Chondrocyte (in vitro differentiated cells): ENCODE results near the gene ECM2. TPM values are rescaled to one million over a fixed set of nuclear protein-coding genes. Genes with fewer than 3 reads are reported as not detected.
A peak's percentile ranks its signal among the peaks of the same experiment; 100 is the strongest.

Experiments
- DNase-seq: peaks from one replicate; pipeline ENCODE4 v3.0.0; 2021; ENCODE audit warnings: mixed read lengths, low spot score
- H3K27ac Mint-ChIP-seq: one replicate; pipeline ENCODE4 v1.8.0; 2021; ENCODE audit warnings: mild to moderate bottlenecking, moderate library complexity, mixed read lengths; ENCODE audit not compliant: unreplicated experiment
- H3K27me3 Mint-ChIP-seq: 2 replicates; pipeline ENCODE4 v1.8.0; 2021; ENCODE audit warnings: low read depth, mixed read lengths
- H3K36me3 Mint-ChIP-seq: 2 replicates; pipeline ENCODE4 v1.8.0; 2021; ENCODE audit warnings: low read depth, mixed read lengths
- H3K4me1 Mint-ChIP-seq: 2 replicates; pipeline ENCODE4 v1.8.0; 2021; ENCODE audit warnings: low read depth, mild to moderate bottlenecking, mixed read lengths
- H3K4me3 Mint-ChIP-seq: one replicate; pipeline ENCODE4 v1.8.0; 2021; ENCODE audit warnings: mild to moderate bottlenecking, moderate library complexity, mixed read lengths; ENCODE audit not compliant: unreplicated experiment
- H3K9me3 Mint-ChIP-seq: 2 replicates; pipeline ENCODE4 v1.8.0; 2021; ENCODE audit warnings: low read depth, mixed read lengths
- microRNA-seq: library from miRNA; unstranded; fragments of <30 nt; microRNA quantifications from one replicate; pipeline ENCODE4 v1.2.0, GENCODE V29; 2020; ENCODE audit warnings: borderline number of aligned reads
- total RNA-seq: library from RNA; stranded (reverse); gene quantifications from 3 replicates; pipeline ENCODE4 v1.2.1, GENCODE V29; 2021
- TF ChIP-seq, protein P1 (sequence below): fragments of 200-600 bp; sonication (generic); IDR thresholded peaks from 2 replicates; pipeline ENCODE4 v1.5.0; 2021; ENCODE audit warnings: antibody characterized with exemption, mild to moderate bottlenecking, moderate library complexity

ECM2 gene
- total RNA-seq, 1 donor from 2014 or later = 34.2 TPM

- TF ChIP-seq, protein P1, sequence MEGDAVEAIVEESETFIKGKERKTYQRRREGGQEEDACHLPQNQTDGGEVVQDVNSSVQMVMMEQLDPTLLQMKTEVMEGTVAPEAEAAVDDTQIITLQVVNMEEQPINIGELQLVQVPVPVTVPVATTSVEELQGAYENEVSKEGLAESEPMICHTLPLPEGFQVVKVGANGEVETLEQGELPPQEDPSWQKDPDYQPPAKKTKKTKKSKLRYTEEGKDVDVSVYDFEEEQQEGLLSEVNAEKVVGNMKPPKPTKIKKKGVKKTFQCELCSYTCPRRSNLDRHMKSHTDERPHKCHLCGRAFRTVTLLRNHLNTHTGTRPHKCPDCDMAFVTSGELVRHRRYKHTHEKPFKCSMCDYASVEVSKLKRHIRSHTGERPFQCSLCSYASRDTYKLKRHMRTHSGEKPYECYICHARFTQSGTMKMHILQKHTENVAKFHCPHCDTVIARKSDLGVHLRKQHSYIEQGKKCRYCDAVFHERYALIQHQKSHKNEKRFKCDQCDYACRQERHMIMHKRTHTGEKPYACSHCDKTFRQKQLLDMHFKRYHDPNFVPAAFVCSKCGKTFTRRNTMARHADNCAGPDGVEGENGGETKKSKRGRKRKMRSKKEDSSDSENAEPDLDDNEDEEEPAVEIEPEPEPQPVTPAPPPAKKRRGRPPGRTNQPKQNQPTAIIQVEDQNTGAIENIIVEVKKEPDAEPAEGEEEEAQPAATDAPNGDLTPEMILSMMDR = peak; percentile 57
- H3K9me3 Mint-ChIP-seq = peaks cover 3% of the 10 kb centered on the region
- H3K4me1 Mint-ChIP-seq = peaks cover 8% of the 10 kb centered on the region
- no peak overlapping the region for H3K4me3 Mint-ChIP-seq
- no peak overlapping the region for H3K27ac Mint-ChIP-seq
- H3K27me3 Mint-ChIP-seq = no peaks in the 10 kb centered on the region
- H3K36me3 Mint-ChIP-seq = peaks cover 15% of the 10 kb centered on the region
- no peak for DNase-seq
These were observed 80.6 kb downstream of the ECM2 start for GRCh38 chr9:92455217-92455616.

GRCh38 chr9:92446536-92446935 is 89.3 kb downstream of the ECM2 start:
- TF ChIP-seq, protein P1 = no peak
- Mint-ChIP-seq H3K27me3 (no peaks in the 10 kb centered on the region), H3K9me3 (no peaks in the 10 kb centered on the region), H3K4me1 (peaks cover 9% of the 10 kb centered on the region), H3K4me3 (peak overlapping the region; percentile 20), H3K27ac (peak overlapping the region; percentile 76), H3K36me3 (no peaks in the 10 kb centered on the region)
- no peak for DNase-seq

Small RNA genes within 50 kb of the gene (microRNA-seq; reads per million reads assigned to microRNA genes)
- not detected for gene MIR4670

Other genes starting within 250 kb of the ECM2 start
- 176 to 249 TPM (median 237 TPM) in 3 replicates for gene IARS1, start 242.3 kb downstream of the ECM2 start, total RNA-seq
- 28.3 to 39.7 TPM (median 30.5 TPM) in 3 replicates for gene NOL8, start 210.6 kb downstream of the ECM2 start, total RNA-seq
- gene CENPP, start 210.0 kb downstream of the ECM2 start, total RNA-seq = 7.7 to 19.7 TPM (median 9.2 TPM) in 3 replicates
- 27.4 to 72.6 TPM (median 30.3 TPM) in 3 replicates for gene OGN, start 131.4 kb downstream of the ECM2 start, total RNA-seq
- 25.6 to 148 TPM (median 28.5 TPM) in 3 replicates for gene OMD, start 111.5 kb downstream of the ECM2 start, total RNA-seq
- gene ASPN, start 53.5 kb downstream of the ECM2 start, total RNA-seq = 335 to 385 TPM (median 376 TPM) in 3 replicates
- gene IPPK, start 134.1 kb upstream of the ECM2 start, total RNA-seq = 8.7 to 9.3 TPM (median 8.9 TPM) in 3 replicates
- gene BICD2, start 228.8 kb upstream of the ECM2 start, total RNA-seq = 41.4 to 46.4 TPM (median 41.9 TPM) in 3 replicates